NOMO-1 treated with DMSO at 0.1 percent for 48 hours (cell line): ENCODE data around the gene MAPK6.
A peak's percentile ranks its signal among the peaks of the same experiment; 100 is the strongest.
"Not testable (repeated sequence)": the region's sequence is repeated elsewhere in the genome, so short reads cannot be mapped to it uniquely, and the experiment has no call there.

Experiments
- DNase-seq: peaks from one replicate; lab custom pipeline; 2025; ENCODE audit not compliant: unreplicated experiment; lab: John Stamatoyannopoulos, UW

Gene MAPK6

GRCh38 chr15:52018693-52019393 lies at the start of gene MAPK6:
TSS of gene MAPK6 (plus strand) at chr15:52019219. CDS start at chr15:52046461, 27,242 bp downstream.
- DNase-seq: peak; percentile 82

GRCh38 chr15:51969728-51970127 lies 49.3 kb upstream of the MAPK6 start:
- no peak for DNase-seq

- DNase-seq: no peak
These were observed 48.7 kb upstream of the MAPK6 start for GRCh38 chr15:51970132-51970817.

- no peak for DNase-seq
These were observed 48.0 kb upstream of the MAPK6 start for GRCh38 chr15:51971032-51971374.

- DNase-seq: peak; percentile 96
These were observed 47.5 kb upstream of the MAPK6 start, which contains the start of gene LEO1 for GRCh38 chr15:51971375-51972133. TSS of gene LEO1 (minus strand) at chr15:51971778. CDS start at chr15:51971745, 33 bp downstream.

- no peak for DNase-seq
These were observed 45.8 kb upstream of the MAPK6 start for GRCh38 chr15:51973220-51973619.

GRCh38 chr15:51973775-51974174 lies 45.2 kb upstream of the MAPK6 start:
- DNase-seq: no peak

- peak; percentile 92 for DNase-seq
These were observed 36.8 kb upstream of the MAPK6 start for GRCh38 chr15:51982013-51982769.

GRCh38 chr15:51982770-51983103 lies 36.3 kb upstream of the MAPK6 start:
- DNase-seq: no peak

- no peak for DNase-seq
These were observed 27.9 kb upstream of the MAPK6 start for GRCh38 chr15:51991141-51991540.

- DNase-seq: no peak
These were observed 26.1 kb upstream of the MAPK6 start for GRCh38 chr15:51992953-51993352.

- DNase-seq: no peak
These were observed 16.7 kb upstream of the MAPK6 start for GRCh38 chr15:52002351-52002750.

GRCh38 chr15:52003089-52003488 lies 15.9 kb upstream of the MAPK6 start:
- DNase-seq: not testable (repeated sequence)

GRCh38 chr15:52003710-52004109 lies 15.3 kb upstream of the MAPK6 start:
- DNase-seq: no peak

GRCh38 chr15:52004806-52005205 lies 14.2 kb upstream of the MAPK6 start:
- DNase-seq: no peak

GRCh38 chr15:52005748-52006701 lies 13.0 kb upstream of the MAPK6 start:
- no peak for DNase-seq

- no peak for DNase-seq
These were observed 12.2 kb upstream of the MAPK6 start for GRCh38 chr15:52006702-52007340.

- DNase-seq: no peak
These were observed 10.7 kb upstream of the MAPK6 start for GRCh38 chr15:52008359-52008697.

GRCh38 chr15:52008698-52009434 lies 10.2 kb upstream of the MAPK6 start:
- peak; percentile 34 for DNase-seq
